Lung (tissue), 12 donors: Measurements from ENCODE around the gene TMC1. TPM values are rescaled to one million over a fixed set of nuclear protein-coding genes. Genes with fewer than 3 reads are reported as not detected.

Source experiments
- ATAC-seq: fragments of 200-7000 bp; cut with Tn5 transposase; one replicate; pipeline ENCODE4 v1.9.1; 2020; ENCODE audit warnings: moderate number of reproducible peaks; ENCODE audit not compliant: insufficient read depth, low FRiP score
- DNase-seq, 3 donors: peaks; one replicate each; pipeline ENCODE4 v3.0.0-alpha.2; 2013 to 2017
- H3K27ac ChIP-seq, 2 donors: one replicate each; pipeline ENCODE4 v1.5.1; 2013; ENCODE audit warnings: mild to moderate bottlenecking in 2 of 2, moderate library complexity in 2 of 2, control low read depth in 1 of 2, inconsistent platforms in 1 of 2, low read depth in 1 of 2, low read length in 1 of 2
- H3K27me3 ChIP-seq, 3 donors: one replicate each; pipeline ENCODE4 v1.5.1; 2013; ENCODE audit warnings: low read length in 2 of 3; ENCODE audit not compliant: control insufficient read depth in 3 of 3, insufficient read depth in 3 of 3
- H3K36me3 ChIP-seq, 4 donors: one replicate each; pipeline ENCODE4 v1.5.1; 2013; ENCODE audit warnings: low read length in 4 of 4, mild to moderate bottlenecking in 1 of 4, moderate library complexity in 1 of 4; ENCODE audit not compliant: control insufficient read depth in 4 of 4, insufficient read depth in 4 of 4
- H3K4me1 ChIP-seq, 5 donors: one replicate each; pipeline ENCODE4 v1.5.1; 2013; ENCODE audit warnings: low read length in 5 of 5, mild to moderate bottlenecking in 2 of 5, moderate library complexity in 1 of 5; ENCODE audit not compliant: control insufficient read depth in 5 of 5, insufficient read depth in 5 of 5
- H3K4me3 ChIP-seq: one replicate; pipeline ENCODE4 v1.5.1; 2013; ENCODE audit warnings: mild to moderate bottlenecking, control low read depth, moderate library complexity
- H3K9ac ChIP-seq, 2 donors: one replicate each; pipeline ENCODE4 v1.5.1; 2013; ENCODE audit warnings: low read length in 2 of 2, control low read depth in 1 of 2; ENCODE audit not compliant: insufficient read depth in 1 of 2
- H3K9me3 ChIP-seq, 4 donors: one replicate each; pipeline ENCODE4 v1.5.1; 2013; ENCODE audit warnings: low read length in 3 of 4, mild to moderate bottlenecking in 1 of 4, moderate library complexity in 1 of 4; ENCODE audit not compliant: control insufficient read depth in 4 of 4, insufficient read depth in 3 of 4
- WGBS, 2 donors: extraction: QIAGEN DNeasy Blood & Tissue Kit; methylation state at CpG; one replicate each; pipeline ENCODE4 v1.1.7; 2013; 5-methylcytosine and 5-hydroxymethylcytosine counted together
- polyA plus RNA-seq, 2 donors: library from polyadenylated mRNA; stranded (reverse); fragments of 200-250 nt; gene quantifications; one replicate each; pipeline ENCODE4 v1.2.1, GENCODE V29; 2013
- total RNA-seq, 2 donors: library from RNA; depleted of rRNA in 1 of 2; stranded (reverse); fragments of >200 nt in 1 of 2; gene quantifications; one replicate each; pipeline ENCODE4 v1.2.1, GENCODE V29; 2014 to 2021
- TF ChIP-seq, protein P1 (sequence below): IDR thresholded peaks from 2 replicates; pipeline ENCODE4 v1.5.1; 2012; ENCODE audit warnings: mild to moderate bottlenecking; ENCODE audit errors: control extremely low read depth, extremely low read depth
- donor health status: control.
- donor health status: control.
- donor health status: Bipolar disorder and iron deficiency.
- donor health status: healthy.
- donor health status: DM: yes; HTN: yes; CAD: no.

The TMC1 gene
- total and polyA plus RNA-seq, 4 donors, result 0.10 to 0.82 (median 0.21) TPM; not detected in 1

DNA sequence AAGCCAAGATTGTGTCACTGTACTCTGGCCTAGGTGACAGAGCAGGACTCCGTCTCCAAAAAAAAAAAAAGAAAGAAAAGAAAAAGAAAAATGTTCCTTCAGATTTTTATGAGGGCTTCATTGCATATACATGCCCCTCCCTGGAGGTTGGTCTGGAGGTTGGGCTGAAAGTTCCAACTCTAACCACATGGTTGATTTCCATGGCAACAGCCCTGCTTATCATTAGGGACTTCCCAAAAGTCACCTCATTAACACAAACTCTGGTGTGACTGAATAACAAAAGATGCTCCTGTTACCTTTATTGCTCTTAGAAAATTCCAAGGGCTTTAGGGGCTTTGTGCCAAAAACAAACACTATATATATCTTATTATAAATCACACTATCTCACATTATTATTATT lies 113.8 kb downstream of the TMC1 start:
- no peak for DNase-seq
- TF ChIP-seq, protein P1, sequence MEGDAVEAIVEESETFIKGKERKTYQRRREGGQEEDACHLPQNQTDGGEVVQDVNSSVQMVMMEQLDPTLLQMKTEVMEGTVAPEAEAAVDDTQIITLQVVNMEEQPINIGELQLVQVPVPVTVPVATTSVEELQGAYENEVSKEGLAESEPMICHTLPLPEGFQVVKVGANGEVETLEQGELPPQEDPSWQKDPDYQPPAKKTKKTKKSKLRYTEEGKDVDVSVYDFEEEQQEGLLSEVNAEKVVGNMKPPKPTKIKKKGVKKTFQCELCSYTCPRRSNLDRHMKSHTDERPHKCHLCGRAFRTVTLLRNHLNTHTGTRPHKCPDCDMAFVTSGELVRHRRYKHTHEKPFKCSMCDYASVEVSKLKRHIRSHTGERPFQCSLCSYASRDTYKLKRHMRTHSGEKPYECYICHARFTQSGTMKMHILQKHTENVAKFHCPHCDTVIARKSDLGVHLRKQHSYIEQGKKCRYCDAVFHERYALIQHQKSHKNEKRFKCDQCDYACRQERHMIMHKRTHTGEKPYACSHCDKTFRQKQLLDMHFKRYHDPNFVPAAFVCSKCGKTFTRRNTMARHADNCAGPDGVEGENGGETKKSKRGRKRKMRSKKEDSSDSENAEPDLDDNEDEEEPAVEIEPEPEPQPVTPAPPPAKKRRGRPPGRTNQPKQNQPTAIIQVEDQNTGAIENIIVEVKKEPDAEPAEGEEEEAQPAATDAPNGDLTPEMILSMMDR, result no peak
- Histone ChIP-seq H3K27me3 (no peaks in the 10 kb centered on the region), H3K9ac (no peak overlapping the region), H3K27ac (no peak overlapping the region), H3K9me3 (peaks cover 0 to 3% (median 0%) of the 10 kb centered on the region in 4 donors), H3K4me1 (no peaks in the 10 kb centered on the region), H3K36me3 (no peaks in the 10 kb centered on the region), H3K4me3 (no peak overlapping the region)
- no peak for ATAC-seq
- WGBS, 2 donors, result 87 to 89% methylated on average over 1 of the region's 1 CpG

DNA sequence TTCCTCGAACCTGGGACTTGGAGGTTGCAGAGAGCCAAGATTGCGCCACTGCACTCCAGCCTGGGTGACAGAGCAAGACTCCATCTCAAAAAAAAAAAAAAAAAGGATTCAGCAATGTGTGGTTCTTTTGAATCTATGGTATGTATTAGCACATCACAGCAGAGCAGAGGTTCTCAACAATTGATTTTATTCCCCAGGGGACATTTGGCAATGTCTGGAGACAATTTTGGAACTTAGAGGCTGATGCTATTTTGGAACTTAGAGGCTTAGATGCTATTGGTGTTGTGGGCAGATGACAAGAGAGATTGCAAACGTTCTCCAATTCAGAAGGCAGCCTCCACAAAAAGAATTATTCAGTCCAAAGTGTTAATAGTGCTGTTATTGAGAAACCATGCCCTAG lies 115.2 kb downstream of the TMC1 start:
- DNase-seq (no peak), ATAC-seq (no peak)
- H3K9ac ChIP-seq, result no peak overlapping the region
- H3K36me3 ChIP-seq, result no peaks in the 10 kb centered on the region
- no peaks in the 10 kb centered on the region for H3K27me3 ChIP-seq
- H3K27ac ChIP-seq, result no peak overlapping the region
- TF ChIP-seq, protein P1, result no peak
- H3K9me3 ChIP-seq, result peaks cover 0 to 3% (median 0%) of the 10 kb centered on the region in 4 donors
- H3K4me1 ChIP-seq, result no peaks in the 10 kb centered on the region
- 73 to 74% methylated on average over 3 of the region's 3 CpGs for whole genome bisulfite sequencing, 2 donors
- no peak overlapping the region for H3K4me3 ChIP-seq

DNA sequence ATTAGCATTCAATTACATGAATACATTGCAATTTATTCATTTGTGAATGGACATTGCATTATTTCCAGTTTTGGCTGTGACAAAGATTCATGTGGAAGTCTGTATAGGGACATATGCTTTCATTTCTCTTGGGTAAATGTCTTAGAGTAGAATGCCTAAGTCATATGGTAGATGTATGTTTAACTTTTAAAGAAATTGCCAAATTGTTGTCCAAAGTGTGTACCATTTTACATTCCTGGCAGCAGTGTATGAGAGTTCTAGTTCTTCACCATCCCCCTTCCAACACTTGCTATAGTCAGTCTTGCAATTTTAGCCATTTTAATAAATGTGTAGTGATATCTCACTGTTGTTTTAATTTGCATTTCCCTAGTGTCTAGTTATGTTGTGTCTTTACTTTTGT lies 122.2 kb downstream of the TMC1 start:
- no peaks in the 10 kb centered on the region for H3K4me1 ChIP-seq
- ATAC-seq (no peak), DNase-seq (no peak)
- no peaks in the 10 kb centered on the region for H3K9me3 ChIP-seq
- H3K27me3 ChIP-seq, result no peaks in the 10 kb centered on the region
- no peak overlapping the region for H3K27ac ChIP-seq
- no peaks in the 10 kb centered on the region for H3K36me3 ChIP-seq
- TF ChIP-seq, protein P1, result no peak
- H3K9ac ChIP-seq, result no peak overlapping the region
- no peak overlapping the region for H3K4me3 ChIP-seq

- no peak overlapping the region for H3K4me3 ChIP-seq
- WGBS, 2 donors, result 89 to 97% methylated on average over 1 of the region's 1 CpG
- H3K4me1 ChIP-seq, result no peaks in the 10 kb centered on the region
- DNase-seq (no peak), ATAC-seq (no peak)
- H3K27ac ChIP-seq, result no peak overlapping the region
- H3K9me3 ChIP-seq, result no peaks in the 10 kb centered on the region
- H3K27me3 ChIP-seq, result no peaks in the 10 kb centered on the region
- TF ChIP-seq, protein P1, result no peak
- no peak overlapping the region for H3K9ac ChIP-seq
- no peaks in the 10 kb centered on the region for H3K36me3 ChIP-seq
Observed at GRCh38 chr9:72646061-72646460, 124.7 kb downstream of the TMC1 start.
